MCF 10A (cell line): ENCODE data around the gene KRT222. TPM values are rescaled to one million over a fixed set of nuclear protein-coding genes. Genes with fewer than 3 reads are reported as not detected.

Experiments
- BruUV-seq: library from RNA; stranded (reverse); fragments of 400-500 nt; replicated peaks from 2 replicates; lab custom pipeline; 2021; lab: Mats Ljungman, UMichigan
- CTCF ChIA-PET: fragments of 300-600 bp; sonication (Branson Sonifier 250); formaldehyde crosslinking; extraction: SDS; loops from one replicate; lab custom pipeline; 2021; ENCODE audit warnings: antibody characterized with exemption, inconsistent platforms; lab: Yijun Ruan, JAX
- POLR2A ChIA-PET: fragments of 300-600, 350-650 bp; sonication (Branson Sonifier 250); formaldehyde crosslinking; extraction: SDS; loops from one replicate; lab custom pipeline; 2020; ENCODE audit warnings: antibody characterized with exemption, inconsistent platforms; lab: Yijun Ruan, JAX
- DNase-seq: peaks from one replicate; pipeline ENCODE4 v3.0.0-alpha.2; 2018; ENCODE audit not compliant: unreplicated experiment
- H3K27ac Mint-ChIP-seq: one replicate; pipeline ENCODE4 v1.8.0; 2022; ENCODE audit warnings: mild to moderate bottlenecking, low read depth, mixed read lengths; ENCODE audit not compliant: unreplicated experiment
- H3K27me3 Mint-ChIP-seq: one replicate; pipeline ENCODE4 v1.8.0; 2022; ENCODE audit warnings: mixed read lengths; ENCODE audit not compliant: insufficient read depth, unreplicated experiment
- H3K36me3 Mint-ChIP-seq: one replicate; pipeline ENCODE4 v1.8.0; 2022; ENCODE audit warnings: mild to moderate bottlenecking, moderate library complexity, mixed read lengths; ENCODE audit not compliant: insufficient read depth, unreplicated experiment
- H3K4me1 Mint-ChIP-seq: one replicate; pipeline ENCODE4 v1.8.0; 2022; ENCODE audit warnings: mixed read lengths; ENCODE audit not compliant: insufficient read depth, unreplicated experiment
- H3K4me3 Mint-ChIP-seq: one replicate; pipeline ENCODE4 v1.8.0; 2022; ENCODE audit warnings: mild to moderate bottlenecking, moderate library complexity, mixed read lengths; ENCODE audit not compliant: unreplicated experiment
- H3K9me3 Mint-ChIP-seq: one replicate; pipeline ENCODE4 v1.8.0; 2022; ENCODE audit warnings: mixed read lengths; ENCODE audit not compliant: unreplicated experiment
- CTCF ChIP-seq: fragments of 200-600 bp; IDR thresholded peaks from one replicate; pipeline ENCODE4 v1.8.0; 2022; ENCODE audit warnings: antibody characterized with exemption, mild to moderate bottlenecking; ENCODE audit not compliant: unreplicated experiment
- intact Hi-C: fragments of 100-400 bp; cut with micrococcal nuclease; formaldehyde crosslinking; loops from 2 replicates; pipeline ENCODE4 v1.14.1; 2022
- total RNA-seq: library from RNA; stranded (reverse); gene quantifications from 2 replicates; pipeline ENCODE4 v1.2.3, GENCODE V29; 2022

The KRT222 gene
- total RNA-seq, 1 experiment from 2014 or later: 0.49 TPM

- ChIA-PET CTCF (interaction anchor here (0.5 to 1.3 kb wide), 9 partner anchors 23 to 1234 kb away, joined by 3 to 4 read pairs (median 3); no protein-coding TSS in a partner anchor), POLR2A (interaction anchor here (0.7 to 2.6 kb wide), 13 partner anchors 8 to 227 kb away, joined by 3 to 22 read pairs (median 4); partner anchors contain the start of genes KRT222 and SMARCE1)
- no peak overlapping the region for H3K27ac Mint-ChIP-seq
- no peak overlapping the region for H3K4me3 Mint-ChIP-seq
- H3K9me3 Mint-ChIP-seq: no peaks in the 10 kb centered on the region
- peaks cover 13% of the 10 kb centered on the region for H3K4me1 Mint-ChIP-seq
- no TSS peak for BruUV-seq
- intact Hi-C loops: no loop called here
- no peaks in the 10 kb centered on the region for H3K27me3 Mint-ChIP-seq
- no peak for TF ChIP-seq CTCF
- H3K36me3 Mint-ChIP-seq: no peaks in the 10 kb centered on the region
- no peak for DNase-seq
These were observed 32.3 kb upstream of the KRT222 start for GRCh38 chr17:40697297-40697696.

GRCh38 chr17:40696651-40697072, 31.7 kb upstream of the KRT222 start:
- BruUV-seq: no TSS peak
- no peaks in the 10 kb centered on the region for H3K9me3 Mint-ChIP-seq
- POLR2A ChIA-PET: interaction anchor here (0.6 to 2.6 kb wide), 13 partner anchors 9 to 226 kb away, joined by 3 to 22 read pairs (median 4); partner anchors contain the start of genes KRT222 and SMARCE1

GRCh38 chr17:40695874-40696472, 31.0 kb upstream of the KRT222 start:
- DNase-seq: no peak
- peak overlapping the region; percentile 70 for H3K27ac Mint-ChIP-seq
- H3K4me3 Mint-ChIP-seq: no peak overlapping the region
- H3K4me1 Mint-ChIP-seq: peaks cover 13% of the 10 kb centered on the region
- no peaks in the 10 kb centered on the region for H3K27me3 Mint-ChIP-seq
- no peaks in the 10 kb centered on the region for H3K36me3 Mint-ChIP-seq
- no peak for TF ChIP-seq CTCF
- no peaks in the 10 kb centered on the region for H3K9me3 Mint-ChIP-seq
- POLR2A ChIA-PET: interaction anchor here (0.7 to 2.6 kb wide), 7 partner anchors 9 to 95 kb away, joined by 3 to 7 read pairs (median 5); partner anchors contain the start of gene KRT222
- CTCF ChIA-PET: interaction anchor here (0.6 to 0.7 kb wide), 2 partner anchors 56 to 1206 kb away, joined by 3 read pairs; no protein-coding TSS in a partner anchor
- intact Hi-C loops: no loop called here
- BruUV-seq: no TSS peak

More at GRCh38 chr17:40696651-40697072, 31.7 kb upstream of the KRT222 start:
- TF ChIP-seq CTCF: no peak
- no peaks in the 10 kb centered on the region for H3K27me3 Mint-ChIP-seq
- intact Hi-C loops: no loop called here
- peaks cover 13% of the 10 kb centered on the region for H3K4me1 Mint-ChIP-seq
- H3K4me3 Mint-ChIP-seq: no peak overlapping the region
- peak overlapping the region; percentile 70 for H3K27ac Mint-ChIP-seq
- no peaks in the 10 kb centered on the region for H3K36me3 Mint-ChIP-seq
- peak; percentile 84 for DNase-seq
- CTCF ChIA-PET: interaction anchor here (0.5 to 0.9 kb wide), 8 partner anchors 24 to 1234 kb away, joined by 3 to 4 read pairs (median 3); no protein-coding TSS in a partner anchor

GRCh38 chr17:40694584-40694983, 29.6 kb upstream of the KRT222 start:
- CTCF ChIA-PET: interaction anchor here (0.5 to 1.3 kb wide), 4 partner anchors 12 to 98 kb away, joined by 3 to 4 read pairs (median 3); no protein-coding TSS in a partner anchor
- Mint-ChIP-seq H3K4me3 (no peak overlapping the region), H3K27ac (no peak overlapping the region), H3K36me3 (no peaks in the 10 kb centered on the region), H3K27me3 (no peaks in the 10 kb centered on the region), H3K9me3 (no peaks in the 10 kb centered on the region), H3K4me1 (peaks cover 13% of the 10 kb centered on the region)
- BruUV-seq: no TSS peak
- no peak for TF ChIP-seq CTCF
- intact Hi-C loops: no loop called here
- POLR2A ChIA-PET: interaction anchor here (0.7 to 2.6 kb wide), 5 partner anchors 10 to 709 kb away, joined by 3 to 8 read pairs (median 5); partner anchors contain the start of genes KRT222 and SMARCE1
- no peak for DNase-seq
